ENCODE measurements around the gene TLDC2. TPM values are rescaled to one million over a fixed set of nuclear protein-coding genes. Genes with fewer than 3 reads are reported as not detected.
A peak's percentile ranks its signal among the peaks of the same experiment; 100 is the strongest.

Gene TLDC2
- total RNA-seq, 1 experiment from 2014 or later: not detected

DNA sequence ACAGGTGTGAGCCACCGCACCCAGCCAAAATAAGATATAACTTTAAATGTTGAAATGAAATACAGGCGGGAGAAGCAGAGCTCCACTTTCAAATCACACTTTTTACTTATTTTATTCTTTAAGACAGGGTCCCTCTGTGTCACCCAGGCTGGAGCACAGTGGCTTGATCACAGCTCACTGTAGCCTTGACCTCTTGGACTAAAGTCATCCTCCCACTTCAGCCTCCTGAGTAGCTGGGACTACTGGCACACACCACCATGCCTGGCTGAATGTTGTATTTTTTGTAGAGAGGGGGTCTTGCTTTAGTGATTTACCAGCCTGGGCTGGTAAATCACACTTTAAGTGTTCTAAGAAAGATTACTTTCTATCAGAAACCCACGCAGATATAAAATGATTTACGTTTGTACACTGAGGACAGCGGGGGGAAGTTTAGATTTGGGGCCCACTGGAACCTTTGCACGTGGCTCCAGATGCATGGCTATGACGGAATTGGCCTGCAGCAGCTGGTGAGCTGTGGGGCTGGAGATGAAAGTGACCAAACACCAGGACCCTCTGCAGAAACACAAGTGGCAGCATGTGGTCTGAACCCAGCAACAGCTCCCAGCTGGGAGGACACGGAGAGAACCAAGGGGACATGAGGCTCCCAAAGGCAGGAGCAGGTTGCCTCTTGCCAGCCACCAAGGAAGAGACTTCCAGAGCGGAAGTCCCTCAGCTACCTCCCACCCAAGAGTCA, 26.4 kb upstream of the TLDC2 start:
- no peak for DNase-seq (ENCODE audit: low read depth)

GRCh38 chr20:36850759-36851158, 25.2 kb upstream of the TLDC2 start:
- no peak for DNase-seq (ENCODE audit: low read depth)

DNA sequence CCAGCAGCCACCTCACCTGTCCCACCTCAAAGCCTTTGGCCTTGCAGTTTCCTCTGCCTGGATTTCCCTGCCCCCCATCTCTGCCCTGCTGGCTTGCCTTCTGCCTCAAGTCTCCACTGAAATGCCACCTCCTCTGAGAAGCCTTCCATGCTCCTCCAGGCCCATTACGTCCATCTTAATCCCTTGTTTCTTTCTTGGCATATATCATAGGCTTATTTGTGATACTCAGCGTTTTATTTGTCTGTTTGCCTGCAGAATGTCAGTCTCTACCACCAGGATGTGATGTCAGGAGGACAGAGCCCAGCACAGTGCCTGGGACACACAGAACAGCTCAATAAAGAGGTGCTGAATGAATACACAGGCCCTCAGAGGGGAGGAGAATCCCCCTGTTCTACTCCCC, 24.4 kb upstream of the TLDC2 start:
- no peak for DNase-seq (ENCODE audit: low read depth)

GRCh38 chr20:36852187-36852586, 23.8 kb upstream of the TLDC2 start:
- no peak for DNase-seq (ENCODE audit: low read depth)

GRCh38 chr20:36854348-36855240, 21.3 kb upstream of the TLDC2 start:
- DNase-seq (ENCODE audit: low read depth): peak; percentile 66

DNA sequence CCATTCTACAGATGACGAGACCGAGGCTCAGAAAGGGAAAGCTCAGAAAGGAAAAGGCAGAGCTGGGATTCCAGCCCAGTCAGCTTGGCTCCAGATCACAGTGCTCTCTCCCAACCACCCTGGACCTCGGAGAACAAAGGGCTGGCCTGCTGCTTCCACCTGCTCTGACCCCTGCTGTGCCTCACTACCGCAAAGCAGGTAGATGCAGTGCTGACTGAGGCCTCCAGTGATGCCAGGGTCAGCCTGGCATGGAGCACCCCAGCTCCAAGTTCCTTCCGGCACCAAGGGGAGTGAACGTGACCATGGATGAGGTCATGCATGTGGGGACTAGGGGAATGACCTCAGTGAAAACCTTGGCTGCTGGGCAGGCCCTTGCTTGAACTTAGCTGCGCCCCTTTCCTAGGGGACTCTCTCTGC, 20.7 kb upstream of the TLDC2 start:
- peak; percentile 87 for DNase-seq (ENCODE audit: low read depth)

DNA sequence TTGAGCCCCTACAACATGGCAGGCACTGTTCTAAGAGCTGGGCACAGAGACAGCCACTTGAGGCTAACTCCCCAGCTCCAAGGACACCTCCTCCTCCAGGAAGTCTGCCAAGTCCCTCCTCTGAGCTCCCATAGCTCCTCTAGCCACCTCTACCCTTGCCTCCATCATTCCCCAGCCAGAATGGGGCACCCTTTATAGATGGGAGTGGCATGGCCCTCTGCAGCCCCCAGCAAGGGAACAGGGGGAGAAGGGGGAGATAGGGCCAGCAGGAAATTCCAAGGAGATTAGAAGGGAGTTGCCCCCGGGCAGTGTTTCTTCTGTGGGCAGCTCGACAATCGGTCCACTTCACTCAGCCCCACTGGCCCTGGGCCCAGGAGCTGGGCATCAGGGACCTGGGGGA, 19.7 kb upstream of the TLDC2 start:
- peak; percentile 98 for DNase-seq (ENCODE audit: low read depth)

DNA sequence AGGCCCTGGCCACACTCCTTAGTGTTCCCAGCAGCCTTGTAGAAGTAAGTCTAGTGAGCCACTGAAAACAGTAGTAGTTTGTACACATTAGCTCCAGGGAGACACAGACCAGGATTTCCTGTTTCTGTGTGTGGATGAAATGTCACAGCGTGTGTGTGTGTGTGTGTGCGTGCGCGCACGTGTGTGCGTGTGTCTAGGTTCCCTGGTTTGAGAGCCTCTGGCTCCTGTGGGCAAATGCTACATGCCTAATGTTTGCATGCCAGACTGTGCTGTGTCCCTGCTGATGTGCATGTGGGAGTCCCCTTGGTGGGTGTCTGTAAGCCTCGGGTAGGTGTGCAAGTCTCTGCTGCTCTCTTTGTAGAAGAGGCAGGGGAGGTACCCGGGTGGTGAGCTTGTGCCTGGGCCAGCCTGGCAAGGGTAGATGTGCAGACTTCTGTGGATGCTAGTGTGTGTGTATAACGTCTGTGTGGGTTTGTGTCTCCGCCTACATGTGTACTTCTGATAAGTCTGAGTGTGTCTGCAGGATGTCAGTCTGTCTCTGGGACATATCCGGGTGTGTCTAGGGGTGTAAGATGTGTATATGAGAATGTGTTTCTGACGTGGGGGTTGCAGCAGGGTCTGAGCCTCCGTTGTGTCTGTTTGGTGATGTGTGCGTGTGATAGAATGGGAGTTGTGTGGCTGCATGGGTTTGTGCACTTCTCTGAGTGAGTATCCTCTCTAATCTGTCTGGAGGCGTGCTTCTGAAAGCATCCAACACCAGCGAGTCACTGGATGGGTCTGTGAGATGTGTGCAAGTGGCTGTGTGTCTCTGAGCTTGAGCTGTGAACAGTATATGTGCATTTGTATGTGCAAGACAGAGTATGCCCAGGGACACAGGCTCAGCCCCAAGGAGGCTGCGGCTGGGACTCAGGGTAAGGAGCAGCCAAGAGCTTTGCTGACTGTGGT, 19.0 kb upstream of the TLDC2 start:
- peak; percentile 92 for DNase-seq (ENCODE audit: low read depth)

- DNase-seq (ENCODE audit: low read depth): peak; percentile 23
Observed at GRCh38 chr20:36859282-36859555, 16.7 kb upstream of the TLDC2 start.

GRCh38 chr20:36859700-36860330, 16.1 kb upstream of the TLDC2 start:
- no peak for DNase-seq (ENCODE audit: low read depth)

- no peak for DNase-seq (ENCODE audit: low read depth)
Observed at GRCh38 chr20:36860339-36860738, 15.6 kb upstream of the TLDC2 start.

DNA sequence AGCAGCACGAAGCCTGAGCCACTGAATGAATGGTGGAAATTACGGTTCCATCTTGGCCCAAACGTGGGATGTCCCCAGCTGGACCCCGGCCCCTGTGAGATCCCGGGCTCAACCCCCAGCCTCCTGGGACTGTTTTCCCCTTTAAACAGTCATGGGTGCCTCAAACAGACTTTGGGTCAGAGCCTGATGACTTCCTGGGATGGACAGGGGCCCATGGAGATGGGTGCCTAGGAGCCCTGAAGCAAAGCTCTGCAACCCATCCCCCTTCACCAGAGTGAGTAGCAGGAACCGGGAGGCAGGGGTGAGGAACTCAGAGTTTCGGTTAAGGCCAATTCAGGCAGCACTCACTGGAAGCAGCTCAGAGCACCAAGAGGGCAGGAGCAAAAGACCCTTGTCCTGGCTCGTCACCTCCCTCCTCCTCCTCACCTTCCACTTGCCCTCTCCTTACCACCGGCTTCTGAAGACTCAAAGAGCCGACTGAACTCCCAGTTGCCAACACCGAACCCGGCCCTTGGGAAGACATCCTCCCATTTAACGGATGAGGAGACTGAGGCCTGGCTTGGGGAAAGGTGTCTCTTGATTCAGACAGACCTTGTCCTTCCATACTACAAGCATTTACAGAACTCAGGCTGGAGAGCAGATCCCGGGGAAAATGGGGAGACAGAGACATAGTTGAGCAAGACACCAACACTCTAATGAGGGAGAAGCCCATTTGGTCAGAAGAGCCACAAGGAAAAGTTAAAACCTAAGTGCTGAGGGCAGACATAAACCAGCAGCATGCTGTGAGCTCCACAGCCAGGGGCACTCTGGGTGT, 14.9 kb upstream of the TLDC2 start:
- no peak for DNase-seq (ENCODE audit: low read depth)

GRCh38 chr20:36861625-36861874, 14.4 kb upstream of the TLDC2 start:
- DNase-seq (ENCODE audit: low read depth): peak; percentile 55

DNA sequence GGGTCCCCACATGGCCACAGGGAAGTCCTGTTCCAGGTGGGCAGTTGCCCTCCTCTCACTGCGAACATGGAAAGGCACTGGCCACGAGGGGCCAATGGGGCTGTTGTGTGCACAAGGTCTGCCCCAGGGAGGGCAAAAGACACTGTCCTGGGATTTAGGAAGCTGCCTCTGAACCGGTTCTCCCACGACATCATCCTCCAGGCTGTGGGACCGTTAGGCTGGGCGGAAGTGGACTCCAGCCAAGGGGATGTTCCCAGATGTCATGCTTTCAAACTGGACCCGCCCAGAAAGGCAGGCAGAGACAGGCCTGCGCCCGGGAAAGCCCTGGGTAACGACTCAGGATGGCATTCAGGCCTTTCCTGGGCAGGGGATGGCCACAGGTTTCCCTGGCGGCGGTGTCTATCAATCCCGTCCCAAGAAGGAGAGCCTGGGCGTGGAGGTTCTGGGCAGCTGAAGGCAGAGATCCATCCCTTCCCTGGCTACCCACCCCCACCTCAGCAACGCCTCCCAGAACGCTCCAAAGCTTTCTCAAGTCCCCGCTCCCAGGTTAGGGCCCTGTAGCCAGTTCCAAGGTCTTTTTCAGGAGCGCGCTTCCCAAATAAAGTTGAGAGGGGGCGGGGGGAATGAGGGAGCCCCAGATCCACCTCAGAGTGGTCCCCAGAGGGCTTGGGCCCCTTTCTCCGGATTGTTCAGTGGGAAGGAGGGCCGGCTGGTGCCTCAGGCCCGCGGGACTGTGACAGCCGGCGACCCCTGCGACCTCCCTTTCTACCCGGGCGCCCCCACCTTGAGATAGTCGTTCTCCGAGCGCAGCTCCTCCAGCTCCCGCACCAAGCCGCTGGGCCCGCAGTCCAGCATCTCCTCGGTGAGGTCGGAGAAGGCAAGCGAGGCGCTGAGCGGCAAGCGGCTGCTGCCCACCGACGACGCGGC, 13.8 kb upstream of the TLDC2 start:
- peak; percentile 98 for DNase-seq (ENCODE audit: low read depth)

- no peak for DNase-seq (ENCODE audit: low read depth)
Observed at GRCh38 chr20:36862857-36863668, 12.9 kb upstream of the TLDC2 start.

- DNase-seq (ENCODE audit: low read depth): no peak
Observed at GRCh38 chr20:36865076-36865860, 10.7 kb upstream of the TLDC2 start.

GRCh38 chr20:36865861-36866149, 10.1 kb upstream of the TLDC2 start:
- no peak for DNase-seq (ENCODE audit: low read depth)

- no peak for DNase-seq (ENCODE audit: low read depth)
Observed at GRCh38 chr20:36866164-36866563, 9.8 kb upstream of the TLDC2 start.

Measured in M059J (cell line).